ENCODE measurements around the gene NAGPA.

Gene NAGPA

DNA sequence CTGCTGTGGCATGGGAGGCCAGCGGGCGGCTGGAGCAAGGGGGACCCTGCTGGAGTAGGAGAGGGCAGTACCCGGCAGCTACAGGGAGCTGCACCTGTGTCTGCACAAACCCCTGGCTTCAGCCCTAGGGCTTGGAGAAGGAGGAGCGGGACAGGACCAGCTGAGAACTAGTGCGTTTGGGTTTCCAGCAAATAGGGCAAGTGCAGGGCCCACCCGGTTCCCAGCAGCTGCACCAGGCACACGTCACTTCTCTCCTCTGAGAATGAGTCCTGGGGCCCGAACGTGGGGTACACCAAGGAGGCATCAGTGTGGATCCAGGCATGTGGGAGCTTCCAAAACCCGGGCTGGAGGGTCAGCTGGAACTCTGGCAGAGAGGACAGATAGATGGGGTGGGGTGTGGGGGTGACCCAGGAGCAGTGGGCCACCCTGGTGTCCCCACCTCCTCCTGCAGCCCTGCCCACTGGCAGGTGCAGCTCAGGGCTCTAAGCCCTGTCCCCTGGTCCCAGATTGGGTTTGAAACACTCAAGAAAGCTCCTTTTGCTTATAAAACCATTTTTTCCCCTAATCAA, 26.4 kb upstream of the NAGPA start:
- DNase-seq (ENCODE audit: low read depth), result no peak
- no peak for TF ChIP-seq CTCF (conservative IDR thresholded peaks at IDR 0.05; ENCODE audit: low read depth, low read length)
- H3K4me3 ChIP-seq (ENCODE audit: low read length), result no peak overlapping the region

DNA sequence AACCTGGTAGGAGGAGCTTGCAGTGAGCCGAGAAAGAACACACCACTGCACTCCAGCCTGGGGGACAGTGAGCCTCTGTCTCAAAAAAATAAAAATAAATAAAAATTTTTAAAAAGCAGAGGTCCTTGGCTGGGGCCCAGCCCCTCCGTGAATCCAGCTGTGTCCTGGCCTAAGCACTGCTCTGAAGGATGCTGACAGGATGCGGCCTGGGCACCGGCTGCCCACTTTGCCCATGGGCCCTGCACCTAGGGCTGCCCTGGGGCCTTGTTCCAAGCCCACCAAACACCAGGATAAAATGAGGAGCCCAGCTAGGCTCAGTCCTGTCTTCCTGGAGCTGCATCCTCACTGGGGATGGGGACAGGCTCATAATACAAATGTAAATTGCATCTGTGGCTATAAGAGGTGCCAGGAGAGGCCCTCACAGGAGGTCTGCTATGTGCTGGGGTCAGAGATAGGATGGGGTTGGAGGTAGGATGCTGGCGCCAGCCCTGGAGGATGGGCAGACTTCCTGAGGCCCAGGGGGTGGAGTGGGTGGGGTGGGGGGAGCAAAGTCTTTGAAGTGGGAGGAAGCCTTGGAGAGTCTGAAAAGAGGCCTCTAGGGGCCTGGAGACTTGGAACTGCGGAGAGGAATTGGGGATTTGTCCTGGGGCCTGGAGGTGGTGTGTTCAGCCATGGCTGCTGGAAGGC, 25.8 kb upstream of the NAGPA start:
- TF ChIP-seq CTCF (conservative IDR thresholded peaks at IDR 0.05; ENCODE audit: low read depth, low read length), result no peak
- H3K4me3 ChIP-seq (ENCODE audit: low read length), result no peak overlapping the region
- no peak for DNase-seq (ENCODE audit: low read depth)

DNA sequence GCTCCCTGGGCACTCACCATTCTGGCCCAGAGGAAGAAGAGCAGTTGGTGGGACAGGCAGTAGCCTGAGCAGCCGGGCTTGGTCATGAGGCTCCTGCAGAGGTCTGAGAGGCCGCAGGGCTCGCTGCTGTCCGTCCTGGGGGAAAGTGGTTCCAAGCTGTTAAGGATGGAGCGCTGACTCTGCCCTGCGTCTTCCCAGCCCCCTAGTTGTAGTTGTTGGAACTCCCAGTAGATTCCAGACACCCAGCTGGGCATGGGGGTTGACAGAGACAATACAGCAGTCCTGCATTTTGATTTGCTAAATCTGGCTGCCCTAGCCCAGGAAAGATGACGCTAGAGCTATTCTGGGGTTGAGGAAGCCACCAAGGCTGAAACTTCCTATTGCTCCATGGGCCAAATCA, 24.7 kb upstream of the NAGPA start:
- TF ChIP-seq CTCF (conservative IDR thresholded peaks at IDR 0.05; ENCODE audit: low read depth, low read length), result peak; percentile 39

GRCh38 chr16:5056352-5056751, 22.6 kb upstream of the NAGPA start:
- DNase-seq (ENCODE audit: low read depth), result no peak

More for the DNA sequence above, 24.7 kb upstream of the NAGPA start:
- H3K4me3 ChIP-seq (ENCODE audit: low read length), result no peak overlapping the region
- DNase-seq (ENCODE audit: low read depth), result no peak

DNA sequence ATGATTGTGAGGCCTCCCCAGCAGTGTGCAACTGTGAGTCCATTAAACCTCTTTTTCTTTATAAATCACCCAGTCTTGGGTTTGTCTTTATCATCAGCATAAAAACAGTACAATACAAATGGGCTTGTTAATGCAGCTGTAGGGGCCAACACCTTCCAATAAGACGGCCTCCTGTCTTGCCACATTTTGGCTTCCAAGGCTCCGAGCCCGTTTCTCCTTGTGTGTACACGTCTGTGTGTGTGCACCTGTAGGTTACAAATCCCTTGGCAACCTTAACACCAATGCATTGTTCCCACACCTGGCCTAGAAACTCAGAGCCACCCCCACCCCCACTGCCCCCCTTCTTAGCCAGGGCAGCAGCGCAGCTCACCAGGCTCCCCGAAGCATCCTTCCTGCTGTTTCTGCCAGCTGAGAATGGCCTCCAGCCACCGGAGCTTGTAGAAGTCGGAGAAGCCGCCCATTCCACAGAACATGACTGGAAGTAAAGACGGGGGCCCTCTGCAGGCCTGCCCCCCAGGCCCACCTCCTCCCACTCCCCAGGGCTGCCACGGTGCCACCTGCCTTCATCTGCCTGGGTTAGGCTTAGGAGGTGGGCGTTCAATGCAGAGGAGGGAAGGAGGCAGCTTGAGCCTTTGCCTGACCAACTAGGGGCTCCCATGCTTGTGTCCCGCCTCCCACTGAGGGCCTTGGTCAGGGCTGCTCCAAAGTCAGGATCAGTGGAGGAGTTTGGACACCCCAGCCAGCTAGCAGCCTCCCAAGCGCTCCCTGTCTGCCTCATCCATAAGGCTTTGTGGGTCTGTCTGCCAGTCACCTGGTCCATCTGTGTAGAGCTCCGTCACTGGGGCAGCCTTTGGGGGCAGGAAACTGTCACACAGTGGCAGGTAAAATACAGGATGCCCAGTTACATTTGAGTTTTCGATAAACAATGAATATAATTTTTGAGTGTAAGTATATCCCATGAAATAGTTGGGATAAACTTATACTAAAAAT, 21.4 kb upstream of the NAGPA start:
- no peak for TF ChIP-seq CTCF (conservative IDR thresholded peaks at IDR 0.05; ENCODE audit: low read depth, low read length)
- H3K4me3 ChIP-seq (ENCODE audit: low read length), result no peak overlapping the region
- no peak for DNase-seq (ENCODE audit: low read depth)

More at GRCh38 chr16:5056352-5056751, 22.6 kb upstream of the NAGPA start:
- peak; percentile 55 for TF ChIP-seq CTCF (conservative IDR thresholded peaks at IDR 0.05; ENCODE audit: low read depth, low read length)
- H3K4me3 ChIP-seq (ENCODE audit: low read length), result no peak overlapping the region

- TF ChIP-seq CTCF (conservative IDR thresholded peaks at IDR 0.05; ENCODE audit: low read depth, low read length), result no peak
- H3K4me3 ChIP-seq (ENCODE audit: low read length), result no peak overlapping the region
- DNase-seq (ENCODE audit: low read depth), result no peak
Observed at GRCh38 chr16:5046914-5047313, 13.2 kb upstream of the NAGPA start.
